ENCODE measurements around the gene AHCY.
"Not testable (repeated sequence)": the region's sequence is repeated elsewhere in the genome, so short reads cannot be mapped to it uniquely, and the experiment has no call there.

Gene AHCY

DNA sequence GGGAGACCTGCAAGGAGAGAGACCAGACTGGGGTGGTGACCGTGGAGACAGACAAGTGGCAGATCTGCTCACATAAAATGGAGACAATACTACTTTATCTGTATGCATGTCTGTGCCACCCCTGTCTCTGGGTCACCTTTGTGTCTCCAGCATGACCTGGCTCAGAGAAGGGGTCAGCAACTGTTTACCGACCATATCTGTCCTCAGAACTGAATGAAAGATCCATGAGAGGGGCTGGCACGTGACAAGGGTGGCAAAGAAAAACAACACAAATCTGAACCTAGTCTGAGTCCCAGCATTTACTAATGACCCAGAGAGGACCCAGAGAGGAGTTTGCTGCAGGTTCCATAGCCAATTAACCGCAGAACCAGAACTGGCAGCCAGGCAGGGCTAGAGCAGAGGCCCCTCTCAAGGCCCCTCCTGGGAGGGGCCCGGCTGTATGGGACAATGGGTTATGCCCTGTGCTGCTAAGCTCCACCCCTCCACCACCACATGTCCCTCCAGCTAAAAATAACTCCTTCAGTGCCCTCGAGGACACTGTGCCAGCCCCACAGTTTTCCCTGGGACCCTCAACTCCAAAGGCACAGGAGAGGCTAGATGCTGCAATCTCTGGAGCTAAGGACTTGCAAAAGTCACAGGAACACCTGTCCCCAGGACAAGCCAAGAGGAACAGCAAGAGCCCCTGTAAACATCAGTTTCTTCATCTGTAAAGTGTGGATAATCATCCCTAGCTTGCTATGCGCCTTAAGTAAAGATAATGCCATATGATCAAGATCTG lies 2.2 kb downstream of the AHCY start:
- TF ChIP-seq, protein P1, sequence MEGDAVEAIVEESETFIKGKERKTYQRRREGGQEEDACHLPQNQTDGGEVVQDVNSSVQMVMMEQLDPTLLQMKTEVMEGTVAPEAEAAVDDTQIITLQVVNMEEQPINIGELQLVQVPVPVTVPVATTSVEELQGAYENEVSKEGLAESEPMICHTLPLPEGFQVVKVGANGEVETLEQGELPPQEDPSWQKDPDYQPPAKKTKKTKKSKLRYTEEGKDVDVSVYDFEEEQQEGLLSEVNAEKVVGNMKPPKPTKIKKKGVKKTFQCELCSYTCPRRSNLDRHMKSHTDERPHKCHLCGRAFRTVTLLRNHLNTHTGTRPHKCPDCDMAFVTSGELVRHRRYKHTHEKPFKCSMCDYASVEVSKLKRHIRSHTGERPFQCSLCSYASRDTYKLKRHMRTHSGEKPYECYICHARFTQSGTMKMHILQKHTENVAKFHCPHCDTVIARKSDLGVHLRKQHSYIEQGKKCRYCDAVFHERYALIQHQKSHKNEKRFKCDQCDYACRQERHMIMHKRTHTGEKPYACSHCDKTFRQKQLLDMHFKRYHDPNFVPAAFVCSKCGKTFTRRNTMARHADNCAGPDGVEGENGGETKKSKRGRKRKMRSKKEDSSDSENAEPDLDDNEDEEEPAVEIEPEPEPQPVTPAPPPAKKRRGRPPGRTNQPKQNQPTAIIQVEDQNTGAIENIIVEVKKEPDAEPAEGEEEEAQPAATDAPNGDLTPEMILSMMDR (IDR thresholded peaks at IDR 0.05; ENCODE audit: low read depth, low read length) = no peak
- no peak overlapping the region for H3K4me3 ChIP-seq (replicated peaks in 1 of 2; ENCODE audit: low read depth in 2 of 2, low read length in 2 of 2)
- no peak for DNase-seq (ENCODE audit: low read depth in 2 of 2)

DNA sequence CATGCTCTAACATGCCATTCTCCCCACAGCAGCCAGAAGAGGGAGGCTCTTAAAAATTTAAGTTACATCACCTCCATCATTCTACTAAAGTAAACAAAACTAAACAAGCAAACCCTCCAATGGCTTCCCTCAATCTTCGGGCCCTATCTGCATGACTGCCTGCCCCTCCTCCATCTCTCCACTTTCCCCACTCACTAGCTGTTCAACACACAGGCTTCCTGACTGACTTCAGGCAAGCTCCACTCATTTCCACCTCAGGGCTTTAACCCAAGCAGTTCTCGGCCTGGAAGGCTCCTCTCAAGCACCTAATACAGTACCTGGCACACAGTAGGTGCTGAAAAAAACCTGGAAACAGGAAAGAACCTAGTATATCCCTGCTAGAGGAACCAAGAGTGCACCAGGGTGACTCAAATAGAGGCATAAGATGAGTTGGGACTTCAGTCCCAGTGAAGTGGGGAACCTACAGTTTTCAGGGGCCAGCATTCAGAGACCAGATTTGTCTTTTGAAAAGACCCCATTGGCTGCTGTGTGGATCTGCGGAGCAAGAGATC lies 2.8 kb downstream of the AHCY start:
- TF ChIP-seq, protein P1 (IDR thresholded peaks at IDR 0.05; ENCODE audit: low read depth, low read length) = no peak
- peak in 1 of 2 donors; percentile 3 for DNase-seq (ENCODE audit: low read depth in 2 of 2)
- H3K4me3 ChIP-seq (replicated peaks in 1 of 2; ENCODE audit: low read depth in 2 of 2, low read length in 2 of 2) = no peak overlapping the region

DNA sequence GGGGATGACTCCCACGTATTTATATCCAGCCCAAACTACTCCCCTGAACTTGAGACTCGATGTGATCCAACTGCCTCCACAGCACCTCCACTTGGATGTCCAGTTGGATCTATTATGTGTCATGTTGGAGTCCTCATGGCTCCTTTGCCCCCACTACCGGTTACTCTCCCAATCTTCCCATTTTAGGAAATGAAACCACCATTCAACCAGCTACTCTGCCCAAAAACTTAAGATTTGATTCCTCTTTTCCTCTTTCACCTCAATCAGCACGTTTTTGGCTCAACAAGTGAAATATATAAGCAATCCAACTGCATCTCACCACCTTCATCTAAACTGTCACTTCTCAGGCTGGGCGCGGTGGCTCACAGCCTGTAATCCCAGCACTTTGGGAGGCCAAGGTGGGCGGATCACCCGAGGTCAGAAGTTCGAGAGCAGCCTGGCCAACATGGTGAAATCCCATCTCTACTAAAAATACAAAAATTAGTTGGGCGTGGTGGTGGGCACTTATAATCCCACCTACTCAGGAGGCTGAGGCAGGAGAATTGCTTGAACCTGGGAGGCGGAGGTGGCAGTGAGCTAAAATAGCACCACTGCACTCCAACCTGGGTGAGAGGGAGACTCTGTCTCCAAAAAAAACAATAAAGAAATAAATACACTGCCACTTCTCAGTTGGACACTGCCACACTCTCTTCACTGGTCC lies 3.4 kb downstream of the AHCY start:
- TF ChIP-seq, protein P1 (IDR thresholded peaks at IDR 0.05; ENCODE audit: low read depth, low read length) = no peak
- no peak overlapping the region for H3K4me3 ChIP-seq (replicated peaks in 1 of 2; ENCODE audit: low read depth in 2 of 2, low read length in 2 of 2)
- no peak for DNase-seq (ENCODE audit: low read depth in 2 of 2)

DNA sequence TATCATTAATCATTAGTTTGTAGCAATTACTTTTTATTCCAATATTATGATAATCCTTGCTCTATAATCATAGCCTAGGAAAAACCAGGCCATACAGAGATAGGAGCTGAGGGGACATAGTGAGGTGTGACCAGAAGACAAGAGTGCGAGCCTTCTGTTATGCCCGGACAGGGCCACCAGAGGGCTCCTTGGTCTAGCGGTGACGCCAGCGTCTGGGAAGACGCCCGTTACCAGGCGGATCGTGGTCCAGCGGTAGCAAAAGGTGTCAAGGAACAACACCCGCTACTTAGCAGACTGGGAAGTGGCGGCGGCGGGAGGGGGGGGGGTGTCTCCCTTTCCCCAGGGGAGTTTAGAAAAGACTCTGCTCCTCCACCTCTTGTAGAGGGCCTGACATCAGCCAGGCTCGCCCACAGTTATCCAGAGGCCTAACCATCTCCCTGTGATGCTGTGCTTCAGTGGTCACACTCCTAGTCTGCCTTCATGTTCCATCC lies 4.8 kb downstream of the AHCY start:
- H3K4me3 ChIP-seq (replicated peaks in 1 of 2; ENCODE audit: low read depth in 2 of 2, low read length in 2 of 2); DNase-seq (ENCODE audit: low read depth in 2 of 2): not testable (repeated sequence)
- TF ChIP-seq, protein P1 (IDR thresholded peaks at IDR 0.05; ENCODE audit: low read depth, low read length) = peak; percentile 28

DNA sequence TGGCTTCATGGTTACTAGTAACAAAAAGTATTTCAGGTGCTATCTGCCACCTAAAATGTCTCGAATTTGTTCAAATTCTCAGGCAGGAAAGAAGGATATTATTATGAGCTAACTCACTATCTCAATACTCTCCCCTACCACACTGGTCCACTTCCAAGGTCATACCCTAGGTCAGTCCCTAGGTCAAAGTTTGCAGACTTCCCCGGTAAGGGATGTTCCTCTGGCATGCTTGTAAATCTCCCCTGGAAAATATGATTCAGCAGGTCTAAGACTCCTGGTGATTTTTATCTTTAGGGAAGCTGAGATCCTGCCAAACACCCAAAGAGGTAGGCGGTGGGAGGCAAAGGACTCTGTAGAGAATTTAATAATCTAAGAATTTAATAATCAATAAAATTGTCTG lies 6.7 kb downstream of the AHCY start:
- no peak for DNase-seq (ENCODE audit: low read depth in 2 of 2)
- TF ChIP-seq, protein P1 (IDR thresholded peaks at IDR 0.05; ENCODE audit: low read depth, low read length) = no peak
- H3K4me3 ChIP-seq (replicated peaks in 1 of 2; ENCODE audit: low read depth in 2 of 2, low read length in 2 of 2) = no peak overlapping the region

DNA sequence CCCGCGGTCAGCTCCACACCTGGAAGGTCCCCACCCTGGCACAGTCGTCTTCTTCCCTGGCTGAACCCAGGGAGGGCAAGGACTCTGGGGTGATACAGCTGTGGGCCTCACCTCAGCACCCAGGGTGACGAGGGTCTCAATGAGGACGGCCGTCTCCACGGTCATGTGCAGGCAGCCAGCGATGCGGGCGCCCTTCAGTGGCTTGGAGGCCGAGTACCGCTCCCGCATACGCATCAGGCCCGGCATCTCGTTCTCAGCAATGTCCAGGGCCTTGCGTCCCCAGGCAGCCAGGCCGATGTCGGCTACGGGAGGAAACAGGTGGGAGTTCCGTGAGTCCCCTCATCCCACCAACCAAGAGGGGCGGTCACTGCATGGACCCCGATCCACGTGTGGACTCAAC lies 7.9 kb downstream of the AHCY start:
- no peak overlapping the region for H3K4me3 ChIP-seq (replicated peaks in 1 of 2; ENCODE audit: low read depth in 2 of 2, low read length in 2 of 2)
- DNase-seq (ENCODE audit: low read depth in 2 of 2) = no peak
- TF ChIP-seq, protein P1 (IDR thresholded peaks at IDR 0.05; ENCODE audit: low read depth, low read length) = no peak
